HG03378 (cell line): Measurements from ENCODE around the gene PLPPR5.
"Not testable (repeated sequence)": the region's sequence is repeated elsewhere in the genome, so short reads cannot be mapped to it uniquely, and the experiment has no call there.

Source experiments
- ATAC-seq: cut with Tn5 transposase; IDR thresholded peaks from one replicate; pipeline ENCODE4 v1.9.1; 2021; ENCODE audit warnings: mild to moderate bottlenecking, moderate library complexity; ENCODE audit not compliant: unreplicated experiment

Gene PLPPR5

DNA sequence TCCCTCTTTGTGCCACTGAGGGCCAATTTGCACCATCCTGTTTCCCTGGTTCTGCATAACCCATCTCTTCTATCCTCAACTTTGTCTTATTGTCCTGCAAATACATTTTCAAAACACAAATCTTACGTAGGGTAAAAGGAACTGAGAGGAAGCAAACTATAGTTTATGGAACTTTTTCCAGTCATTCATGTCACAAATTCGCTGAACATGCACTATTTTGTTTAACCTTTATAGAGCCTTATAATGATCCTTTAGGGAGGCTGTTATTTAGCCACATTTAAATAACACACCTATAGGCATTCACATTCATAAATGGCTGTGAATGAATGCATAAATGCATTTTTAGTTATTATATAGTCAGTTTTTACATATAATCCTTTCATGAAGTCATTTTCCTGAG is 85.0 kb downstream of the PLPPR5 start:
- ATAC-seq, result no peak

DNA sequence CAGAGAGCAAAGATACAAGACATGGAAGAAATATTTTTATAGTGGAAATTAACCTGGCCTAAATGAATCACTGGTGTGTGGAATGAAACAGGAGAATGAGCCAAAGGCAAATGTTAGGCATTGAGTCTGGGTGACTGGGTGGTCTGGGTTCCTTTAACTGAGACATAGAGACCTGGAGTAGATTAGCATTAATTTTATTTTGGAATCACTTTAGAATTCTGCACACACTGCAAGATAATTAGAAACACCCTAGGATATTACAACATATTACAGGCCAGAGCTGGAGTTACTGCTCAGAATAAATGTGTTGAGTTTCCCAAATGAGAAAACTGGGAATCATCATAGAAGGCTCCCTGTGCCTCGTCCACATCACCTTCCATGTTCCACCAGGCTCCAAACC is 85.5 kb downstream of the PLPPR5 start:
- ATAC-seq, result no peak

DNA sequence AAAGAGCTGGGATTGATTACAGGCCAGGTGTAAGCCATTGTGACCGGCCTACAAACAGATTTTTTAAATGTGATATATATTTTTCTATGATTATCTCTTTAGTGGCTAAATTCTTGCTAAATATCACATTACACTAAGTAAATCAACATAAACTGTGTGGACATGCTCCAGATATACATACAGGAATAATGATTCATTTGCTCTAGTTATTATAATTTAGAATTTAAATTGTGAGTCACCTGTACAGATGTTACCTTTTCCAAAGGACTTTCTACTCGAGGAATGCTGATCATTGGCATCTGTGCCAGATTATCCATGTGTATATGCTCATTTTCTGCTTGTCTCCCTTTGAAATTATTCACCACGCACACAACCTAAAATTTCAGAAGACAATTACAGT is 90.1 kb downstream of the PLPPR5 start:
- ATAC-seq, result no peak

DNA sequence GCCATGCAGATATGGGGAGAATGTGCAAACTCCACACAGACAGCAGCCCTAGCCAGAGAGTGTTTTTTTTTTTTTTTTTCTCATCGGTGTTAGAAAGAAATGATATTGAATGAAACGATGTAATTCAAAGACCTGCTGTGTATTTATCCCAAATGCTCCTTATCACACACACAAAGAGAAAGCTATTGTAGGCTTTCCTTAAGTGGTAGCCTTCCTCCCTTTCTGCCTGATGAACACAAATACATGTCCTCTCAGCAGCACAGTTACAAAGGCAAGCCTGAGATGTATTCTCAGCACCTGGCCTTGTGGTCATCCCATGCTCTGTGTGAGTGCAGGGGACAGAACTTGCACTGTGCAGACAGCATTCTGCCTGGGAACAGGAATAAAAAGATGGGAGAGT is 93.8 kb downstream of the PLPPR5 start:
- no peak for ATAC-seq

DNA sequence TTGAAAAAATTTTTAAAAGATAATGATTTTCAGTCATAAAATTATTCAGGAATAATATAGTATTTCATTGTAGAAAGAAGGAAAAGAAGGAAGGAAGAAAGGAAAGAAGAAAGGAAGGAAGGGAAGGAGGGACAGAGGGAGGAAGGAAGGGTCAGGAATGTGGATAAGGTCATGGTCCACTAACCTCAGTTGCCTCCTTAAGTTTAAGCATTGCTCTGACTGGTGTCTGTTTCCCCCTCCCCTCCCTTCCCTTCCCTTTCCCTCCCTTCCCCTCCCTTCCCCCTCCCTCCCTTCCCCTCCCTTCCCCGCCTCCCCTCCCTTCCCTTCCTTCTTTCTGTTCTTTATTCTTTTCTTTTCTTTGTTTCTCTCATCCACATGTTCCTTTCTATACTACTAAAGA is 95.7 kb downstream of the PLPPR5 start:
- no peak for ATAC-seq

DNA sequence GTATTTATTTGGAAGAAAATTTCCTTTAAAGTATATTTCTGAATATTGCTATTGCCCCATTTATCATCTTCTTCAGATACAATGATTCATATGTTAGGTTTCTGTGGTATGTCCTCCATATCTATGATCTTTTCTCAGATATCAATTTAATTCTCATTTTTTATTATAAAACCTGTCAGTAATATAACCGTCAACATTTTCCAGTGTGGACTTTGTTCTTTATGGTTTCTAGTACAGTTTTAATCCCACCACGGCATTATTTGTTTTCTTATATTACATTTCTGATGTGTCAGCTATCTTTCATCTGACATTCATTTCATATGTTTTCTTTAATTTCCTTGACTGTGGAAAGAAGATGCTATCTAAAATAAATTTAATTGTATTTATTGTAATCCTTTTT is 97.9 kb downstream of the PLPPR5 start:
- ATAC-seq, result no peak

DNA sequence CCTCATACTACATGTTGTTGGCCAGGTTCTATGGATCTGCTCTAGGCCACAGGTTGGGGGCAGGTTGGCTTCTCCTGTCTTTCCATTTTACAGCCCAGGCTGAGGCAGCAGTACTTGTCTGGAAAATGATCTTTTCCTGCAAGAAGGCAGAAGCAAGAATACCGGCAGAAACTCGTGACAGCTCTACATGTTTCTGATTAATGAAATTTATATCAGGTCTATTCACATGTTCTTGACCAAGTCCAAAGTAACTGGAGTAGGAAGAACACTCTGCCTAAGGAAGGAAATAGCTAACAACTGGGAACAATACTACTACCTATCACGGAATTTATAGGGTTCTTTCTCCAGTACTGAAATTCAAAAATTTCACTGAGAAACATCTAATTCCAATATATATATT is 98.3 kb downstream of the PLPPR5 start:
- no peak for ATAC-seq

DNA sequence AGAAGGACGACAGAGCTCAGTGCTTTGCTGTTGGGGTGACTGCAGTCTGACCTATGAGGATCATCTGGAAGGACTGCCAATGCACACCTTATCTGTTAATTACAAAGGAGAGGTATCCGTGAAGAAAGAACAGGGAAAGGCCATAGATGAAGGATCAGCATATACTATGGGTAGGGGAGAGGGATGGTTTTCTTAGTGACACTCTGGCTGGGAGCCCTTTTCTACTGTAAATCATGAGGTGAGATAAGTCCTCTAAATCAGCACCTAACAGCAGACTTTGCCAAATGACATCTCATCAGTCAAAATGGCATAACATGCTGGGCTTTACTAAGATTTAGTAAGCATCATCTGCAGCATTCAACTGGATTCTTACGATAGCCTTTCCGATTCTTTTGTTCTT is 100.0 kb downstream of the PLPPR5 start:
- no peak for ATAC-seq

DNA sequence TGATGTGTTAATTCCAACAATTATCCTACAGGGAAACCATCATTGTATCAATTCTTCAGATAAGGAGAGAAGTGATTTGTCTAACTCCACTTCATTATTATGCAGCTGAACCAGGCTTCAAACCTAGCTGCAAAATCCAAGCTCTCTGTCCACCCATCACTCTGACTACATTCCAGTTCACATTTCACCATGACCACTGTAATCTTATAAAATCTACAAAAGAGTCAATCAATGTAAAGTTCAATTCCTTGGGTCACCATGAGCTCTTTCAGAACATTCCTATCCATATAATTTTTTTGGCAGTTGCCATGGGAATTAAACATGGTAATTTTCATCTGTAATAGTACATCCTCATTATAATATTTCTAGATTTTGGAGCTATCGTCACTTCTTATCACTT is 100.9 kb downstream of the PLPPR5 start:
- no peak for ATAC-seq

DNA sequence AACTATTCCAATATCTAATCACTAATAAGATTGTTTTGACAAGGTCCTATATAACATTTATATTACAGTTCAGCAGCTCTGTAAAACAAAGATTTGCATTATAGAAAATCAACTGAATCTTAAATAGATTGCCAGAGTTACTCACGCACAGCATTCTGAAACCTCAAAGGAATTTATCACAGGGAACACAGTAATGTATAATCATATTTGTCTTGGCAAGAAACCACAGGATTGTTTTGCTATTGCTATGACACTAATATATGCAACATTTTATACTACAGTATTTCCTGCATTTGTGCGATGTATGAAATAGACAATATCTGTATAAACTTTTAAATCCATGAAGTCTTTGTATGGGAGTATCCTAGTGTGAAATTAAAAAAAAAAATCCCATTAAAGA is 101.4 kb downstream of the PLPPR5 start:
- ATAC-seq, result no peak

DNA sequence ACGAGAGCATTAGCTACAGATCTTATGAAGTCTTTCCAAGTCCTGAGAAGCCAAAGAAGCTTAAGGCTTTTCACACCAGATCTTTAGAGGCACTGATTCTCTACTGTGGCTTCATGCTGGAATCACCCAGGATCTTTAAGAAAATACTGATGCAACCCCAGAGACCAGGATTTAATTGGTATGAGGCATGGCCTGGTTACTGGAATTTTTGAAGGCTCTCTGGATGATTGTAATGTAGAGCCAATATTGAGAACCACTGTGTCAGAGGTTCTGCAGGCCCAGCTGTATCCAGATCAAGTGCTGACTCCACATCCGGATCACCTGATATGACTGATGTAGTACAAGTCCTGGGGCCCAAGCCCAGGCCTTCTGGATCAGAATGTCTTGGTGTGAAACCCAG is 105.7 kb downstream of the PLPPR5 start:
- no peak for ATAC-seq

DNA sequence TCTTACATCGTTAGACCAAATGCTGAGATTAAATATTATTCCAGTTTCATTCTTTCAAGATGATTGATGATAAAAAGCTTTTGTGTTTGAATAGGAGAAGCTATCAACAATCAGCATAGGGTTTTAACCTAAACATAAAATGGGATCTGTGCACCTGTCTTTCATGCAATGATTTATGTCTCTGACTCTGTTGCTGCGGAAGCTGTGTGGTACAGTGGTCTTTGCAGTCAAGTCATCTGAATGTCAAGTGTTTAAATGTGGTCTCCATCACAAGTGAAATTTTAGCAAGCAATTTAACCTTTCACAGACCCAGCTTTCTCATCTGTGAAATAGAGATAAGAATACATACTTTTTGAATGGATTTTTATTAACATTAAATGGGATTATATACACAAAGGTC is 107.2 kb downstream of the PLPPR5 start:
- no peak for ATAC-seq

DNA sequence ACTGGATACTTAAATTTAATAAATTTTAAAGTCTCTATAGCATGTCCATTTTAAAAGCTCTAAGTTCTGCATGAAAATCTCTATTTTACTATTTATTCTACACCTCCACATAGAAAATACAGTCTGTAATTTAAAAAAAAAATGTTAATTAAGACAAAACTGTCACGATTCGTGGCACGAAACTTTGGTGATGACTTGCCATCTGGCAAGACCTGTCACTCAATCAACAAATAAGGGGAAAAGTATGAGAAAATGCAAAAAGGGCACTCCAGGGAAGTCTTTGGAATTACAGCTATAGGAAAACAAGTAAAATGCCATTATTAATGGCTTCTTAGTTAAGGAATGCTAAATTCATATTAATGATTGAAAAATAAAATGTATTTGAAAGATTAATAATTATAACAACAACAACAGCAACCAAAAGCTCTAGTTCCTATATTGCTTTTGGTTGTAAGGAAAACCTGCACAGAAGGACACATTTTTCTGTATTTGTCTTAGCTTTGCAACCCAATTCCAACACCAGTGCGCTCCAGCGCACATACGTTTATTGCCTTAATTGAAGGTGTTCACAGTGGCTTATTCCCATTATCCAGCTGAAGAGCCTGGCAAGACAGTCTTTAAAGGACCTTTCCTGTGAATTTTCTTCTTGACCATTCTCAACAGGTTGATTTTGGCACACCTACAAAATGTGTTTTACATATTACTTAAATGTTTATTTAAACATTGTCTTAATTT is 107.8 kb downstream of the PLPPR5 start:
- no peak for ATAC-seq

DNA sequence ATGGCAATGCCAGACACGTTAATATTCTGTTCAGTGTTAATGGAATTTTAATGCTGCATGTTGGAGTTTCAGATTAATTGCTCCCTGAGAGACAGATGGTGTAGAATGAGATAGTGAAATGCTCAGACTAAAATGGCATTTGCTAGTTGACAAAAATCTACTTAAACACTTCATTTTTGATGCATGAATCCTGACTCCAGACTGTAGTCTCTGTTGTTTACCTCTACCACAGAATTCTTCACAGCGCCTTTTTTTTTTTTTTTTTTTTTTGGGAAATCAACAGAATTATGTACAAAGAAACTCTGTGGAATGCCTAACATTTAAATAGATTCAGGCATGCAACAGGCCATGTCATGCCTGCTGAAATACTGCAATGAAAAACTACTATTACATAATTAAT is 111.3 kb downstream of the PLPPR5 start:
- ATAC-seq, result no peak

DNA sequence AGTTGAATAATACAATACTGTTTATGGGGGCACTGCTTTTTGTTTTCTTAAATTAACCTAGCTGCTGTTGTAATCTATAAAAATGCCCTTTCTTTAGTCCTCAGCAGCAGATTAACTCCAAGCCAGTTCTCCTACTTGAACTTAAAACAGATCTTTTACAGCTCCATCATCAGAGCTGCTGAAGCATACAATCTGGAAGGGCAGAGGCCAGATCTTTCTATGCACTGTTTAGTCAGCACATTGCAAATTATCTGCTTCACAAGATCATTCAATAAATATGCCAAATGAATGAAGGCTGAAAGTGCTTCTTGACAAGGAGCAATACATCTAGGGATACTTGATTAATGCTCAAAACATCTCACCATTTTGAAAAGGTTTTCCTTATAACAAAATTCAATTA is 115.8 kb downstream of the PLPPR5 start:
- ATAC-seq, result no peak

DNA sequence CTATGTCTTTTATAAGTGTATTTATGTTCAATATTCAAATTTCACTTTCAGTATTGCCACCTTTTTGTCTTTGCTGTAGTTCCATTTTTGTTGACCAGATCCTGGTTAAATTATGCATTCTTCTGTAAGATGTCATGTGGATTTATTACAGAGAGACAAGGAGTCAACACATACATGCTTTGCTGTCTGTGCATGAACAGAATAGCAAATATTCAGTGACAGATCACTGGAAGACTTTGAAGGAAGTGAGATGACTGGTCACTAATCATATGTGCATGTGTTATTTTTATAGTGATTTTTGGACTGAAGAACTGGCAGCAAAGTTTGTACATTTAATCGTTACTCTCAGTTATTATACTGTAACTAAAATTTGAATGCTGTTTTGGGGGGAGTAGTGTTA is 117.2 kb downstream of the PLPPR5 start:
- no peak for ATAC-seq

DNA sequence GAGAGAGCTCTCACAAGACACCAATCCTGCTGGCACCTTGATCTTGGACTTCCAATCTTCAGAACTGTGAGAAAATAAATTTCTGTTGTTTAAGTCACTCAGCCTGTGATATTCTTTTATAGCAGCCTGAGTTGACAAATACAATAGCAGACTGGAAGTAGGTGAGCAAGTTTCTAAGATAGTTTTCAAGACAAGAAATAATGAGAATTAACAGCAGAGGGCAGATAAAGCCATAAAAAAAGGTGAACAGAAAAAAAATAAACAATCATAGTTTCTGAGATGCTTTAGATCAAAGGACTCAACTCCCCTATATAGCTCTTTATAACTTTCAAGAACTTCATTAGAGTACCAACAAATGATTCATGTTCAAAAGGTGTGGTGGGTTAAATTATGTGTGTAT is 119.8 kb downstream of the PLPPR5 start:
- no peak for ATAC-seq

DNA sequence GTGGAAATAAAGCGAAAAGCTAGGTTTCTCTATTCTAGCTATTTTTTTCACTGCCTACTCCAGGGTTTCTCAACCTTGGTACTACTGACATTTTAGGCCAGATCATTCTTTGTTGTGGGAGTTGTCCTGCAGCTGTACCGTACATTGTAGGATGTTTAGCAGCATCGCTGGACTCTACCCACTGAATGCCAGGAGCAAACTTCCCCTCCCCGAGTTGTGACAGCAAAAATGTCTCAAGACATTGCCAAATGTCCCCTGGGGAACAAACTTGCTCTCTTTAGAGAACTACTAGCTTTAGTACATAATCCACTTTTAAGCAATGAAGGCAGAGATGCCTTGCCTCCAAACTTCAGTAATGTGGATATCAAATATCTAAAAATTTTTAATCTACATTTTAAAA is 122.8 kb downstream of the PLPPR5 start:
- no peak for ATAC-seq

DNA sequence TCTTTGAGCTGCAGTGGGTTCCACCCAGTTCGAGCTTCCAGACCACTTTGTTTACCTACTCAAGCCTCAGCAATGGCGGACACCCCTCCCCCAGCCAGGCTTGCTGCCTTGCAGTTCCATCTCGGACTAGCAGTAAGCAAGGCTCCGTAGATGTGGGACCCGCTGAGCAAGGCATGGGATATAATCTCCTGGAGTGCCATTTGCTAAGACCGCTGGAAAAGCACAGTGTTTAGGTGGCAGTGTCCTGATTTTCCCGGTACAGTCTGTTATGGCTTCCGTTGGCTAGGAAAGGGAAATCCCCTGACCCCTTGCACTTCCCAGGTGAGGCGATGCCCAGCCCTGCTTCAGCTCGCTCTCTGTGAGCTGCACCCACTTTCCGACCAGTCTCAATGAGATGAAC is 123.4 kb downstream of the PLPPR5 start:
- ATAC-seq, result not testable (repeated sequence)

DNA sequence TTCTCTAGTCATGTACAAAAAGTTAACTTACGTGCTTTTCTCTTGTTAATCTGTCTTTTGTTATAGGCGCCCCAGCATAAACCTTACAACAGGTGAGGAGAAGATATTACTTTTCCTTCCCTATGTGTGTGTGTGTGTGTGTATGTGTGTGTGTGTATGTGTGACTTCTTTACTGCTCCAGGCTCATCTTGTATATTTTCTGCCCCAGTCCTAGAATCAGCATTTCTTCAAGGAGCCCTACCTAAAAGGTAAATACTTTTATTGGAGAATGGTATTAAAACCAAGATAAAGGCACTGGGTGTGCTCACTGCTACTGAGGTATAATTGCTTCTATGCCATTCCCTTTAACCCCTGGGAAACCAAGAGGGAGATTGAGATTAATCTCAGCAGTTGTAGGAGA is 129.8 kb downstream of the PLPPR5 start:
- ATAC-seq, result no peak

DNA sequence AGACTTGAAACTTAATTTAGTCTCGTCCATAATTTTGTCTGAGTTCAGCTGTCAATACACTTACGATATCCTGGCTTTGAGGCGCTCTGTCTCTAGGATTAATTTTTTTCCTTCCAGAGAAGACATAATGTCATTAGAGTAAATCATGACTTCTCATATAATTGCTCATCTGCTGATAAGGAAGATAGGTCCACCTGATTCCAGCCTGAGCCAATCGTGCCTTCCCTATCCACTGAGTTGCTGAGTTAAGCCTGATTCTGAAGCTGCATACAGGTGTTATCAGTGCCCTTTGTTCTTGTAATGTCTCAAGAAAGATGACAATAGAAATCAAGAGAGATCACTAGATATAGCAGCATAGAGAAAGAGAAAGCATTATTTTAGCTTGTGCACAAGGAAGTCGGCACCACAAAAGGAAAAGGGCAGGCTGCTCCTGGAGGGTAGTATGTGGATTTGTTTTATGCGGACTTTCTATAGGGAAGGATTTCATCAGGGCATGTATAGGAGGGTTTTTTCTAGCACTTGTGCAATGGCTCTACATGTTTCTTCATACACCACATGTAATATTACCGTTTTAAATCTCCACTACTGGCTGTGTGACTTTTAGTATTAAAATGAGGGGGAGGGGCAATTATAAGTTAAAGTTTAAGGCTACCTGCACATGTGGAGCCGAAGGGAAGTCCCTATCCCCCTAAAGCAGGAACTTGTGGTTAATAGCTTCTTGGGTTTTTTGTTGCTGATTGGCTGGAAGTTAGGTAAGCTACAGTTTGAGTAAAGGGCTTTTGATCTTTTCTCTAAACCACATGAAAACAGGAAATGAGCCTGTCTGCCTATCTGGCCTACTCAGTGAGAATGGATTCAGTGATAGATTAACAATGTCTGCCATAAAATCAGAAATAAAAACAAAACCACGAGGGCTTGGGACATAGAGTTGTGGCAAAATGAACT is 133.4 kb downstream of the PLPPR5 start:
- peak; percentile 99 for ATAC-seq

DNA sequence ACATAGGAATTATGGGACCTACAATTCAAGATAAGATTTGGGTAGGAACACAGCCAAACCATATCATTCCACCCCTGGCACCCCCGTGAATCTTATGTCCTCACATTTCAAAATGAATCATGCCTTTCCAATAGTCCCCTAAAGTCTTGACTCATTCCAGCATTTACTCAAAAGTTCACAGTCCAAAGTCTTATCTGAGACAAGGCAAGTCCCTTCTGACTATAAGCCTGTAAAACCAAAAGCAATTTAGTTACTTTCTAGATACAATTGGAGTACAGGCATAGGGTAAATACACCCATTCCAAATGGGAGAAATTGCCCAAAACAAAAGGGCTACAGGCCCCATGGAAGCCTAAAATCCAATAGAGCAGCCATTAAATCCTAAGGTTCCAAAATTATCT is 138.9 kb downstream of the PLPPR5 start:
- no peak for ATAC-seq
